ENCODE data around the gene LPAR1.
"Not testable (repeated sequence)": the region's sequence is repeated elsewhere in the genome, so short reads cannot be mapped to it uniquely, and the experiment has no call there.

Gene LPAR1

GRCh38 chr9:110876929-110877328, 161.3 kb downstream of the LPAR1 start:
- DNase-seq (ENCODE audit: low read depth, low spot score) = no peak

- no peak for DNase-seq (ENCODE audit: low read depth, low spot score)
Observed at GRCh38 chr9:110874963-110875674, 163.2 kb downstream of the LPAR1 start.

DNA sequence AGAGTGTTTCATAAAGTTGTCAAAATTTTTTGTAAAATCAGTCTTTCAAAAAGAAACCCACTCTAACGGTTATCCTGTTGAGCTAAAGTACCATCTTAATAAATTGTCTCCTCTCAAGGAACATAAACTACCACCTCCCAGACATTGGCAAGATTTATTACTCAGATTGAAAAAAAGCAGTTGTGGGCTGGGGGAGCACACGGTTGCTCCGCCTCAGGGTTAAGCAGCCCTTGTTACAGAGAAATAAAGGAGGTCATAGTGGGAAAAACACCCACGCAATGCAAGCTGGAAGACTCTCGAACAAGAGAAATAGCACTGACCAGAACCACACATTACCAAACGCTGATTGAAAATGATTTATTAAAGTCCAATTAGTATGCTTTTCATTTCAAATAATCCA, 165.3 kb downstream of the LPAR1 start:
- DNase-seq (ENCODE audit: low read depth, low spot score) = no peak

DNA sequence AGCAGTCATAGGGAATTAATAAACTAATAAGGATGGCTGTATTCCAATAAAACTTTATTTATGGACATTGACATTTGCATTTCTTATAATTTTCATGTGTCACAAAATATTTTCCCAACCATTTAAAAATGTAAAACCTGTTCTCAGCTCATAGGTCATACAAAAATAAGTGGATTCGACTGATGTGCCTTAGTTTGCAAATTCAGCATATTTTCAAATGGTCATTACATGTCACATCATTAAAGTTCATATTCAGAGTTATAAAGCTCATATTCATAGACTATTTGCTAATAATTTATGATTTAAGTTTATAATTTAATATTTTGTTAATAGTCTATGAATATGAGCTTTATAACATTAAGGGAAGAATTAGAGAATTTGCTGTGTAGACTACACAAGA, 166.5 kb downstream of the LPAR1 start:
- DNase-seq (ENCODE audit: low read depth, low spot score) = no peak

GRCh38 chr9:110869931-110870330, 168.3 kb downstream of the LPAR1 start:
- DNase-seq (ENCODE audit: low read depth, low spot score) = no peak

GRCh38 chr9:110864011-110864410, 174.3 kb downstream of the LPAR1 start:
- DNase-seq (ENCODE audit: low read depth, low spot score) = no peak

DNA sequence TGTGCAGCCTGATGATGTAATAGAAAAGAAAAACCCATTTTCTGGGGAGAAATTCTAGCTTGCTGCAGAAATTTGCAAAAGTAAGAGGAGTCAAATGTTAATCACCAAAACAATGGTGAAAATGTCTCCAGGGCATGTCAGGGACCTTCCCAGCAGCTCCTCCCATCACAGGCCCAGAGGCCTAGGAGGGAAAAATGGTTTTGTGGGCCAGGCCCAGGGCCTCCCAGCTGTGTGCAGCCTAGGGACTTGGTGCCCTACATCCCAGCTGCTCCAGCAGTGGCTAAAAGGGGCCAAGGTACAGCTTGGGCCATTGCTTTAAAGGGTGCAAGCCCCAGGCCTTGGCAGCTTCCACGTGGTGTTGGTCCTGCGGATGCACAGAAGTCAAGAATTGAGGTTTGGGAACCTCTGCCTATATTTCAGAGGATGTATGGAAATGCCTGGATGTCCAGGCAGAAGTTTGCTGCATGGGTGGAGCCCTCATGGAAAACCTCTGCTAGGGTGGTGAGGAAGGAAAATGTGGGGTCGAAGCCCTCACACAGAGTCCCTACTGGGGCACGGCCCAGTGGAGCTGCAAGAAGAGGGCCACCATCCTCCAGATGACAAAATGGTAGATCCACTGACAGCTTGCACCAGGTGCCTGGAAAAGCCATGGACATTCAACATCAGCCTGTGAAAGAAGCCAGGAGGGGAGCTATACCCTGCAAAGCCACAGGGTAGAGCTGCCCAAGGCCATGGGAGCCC, 176.7 kb downstream of the LPAR1 start:
- DNase-seq (ENCODE audit: low read depth, low spot score) = not testable (repeated sequence)

GRCh38 chr9:110856772-110857171, 181.5 kb downstream of the LPAR1 start:
- DNase-seq (ENCODE audit: low read depth, low spot score) = no peak

DNA sequence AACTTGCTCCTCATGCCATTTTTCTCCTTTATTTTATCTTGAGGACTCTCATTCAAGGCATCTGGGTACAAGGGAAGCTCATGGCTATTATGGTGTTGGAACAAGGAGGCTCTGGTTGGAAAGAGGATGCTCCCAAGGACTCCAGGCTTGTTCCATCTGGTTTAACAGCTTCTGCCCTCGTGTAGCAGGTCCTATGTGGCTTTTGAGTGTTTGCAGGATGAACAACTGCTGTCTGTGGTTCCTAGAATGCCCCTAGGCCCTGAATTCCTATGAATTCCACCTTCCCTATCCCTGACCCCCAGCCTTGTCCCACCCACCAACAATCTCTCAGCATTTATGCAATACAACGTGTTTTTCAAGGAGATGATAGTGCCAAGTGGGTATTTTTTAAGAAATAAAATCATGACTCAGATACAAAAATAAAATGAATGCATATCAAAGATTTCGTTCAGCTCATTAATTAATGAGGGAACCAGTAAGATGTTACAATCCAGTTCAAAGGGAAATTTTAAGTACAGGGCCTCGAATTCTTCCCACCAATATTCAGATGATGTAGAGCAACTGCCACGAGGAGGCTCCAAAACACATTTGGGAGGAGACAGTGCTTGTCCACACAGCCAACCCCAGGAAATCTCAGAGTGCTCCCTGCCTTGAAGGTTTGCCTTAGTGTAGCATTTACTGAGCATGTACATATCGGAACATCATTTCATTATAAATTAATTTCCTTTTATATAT, 187.7 kb downstream of the LPAR1 start:
- DNase-seq (ENCODE audit: low read depth, low spot score) = no peak

DNA sequence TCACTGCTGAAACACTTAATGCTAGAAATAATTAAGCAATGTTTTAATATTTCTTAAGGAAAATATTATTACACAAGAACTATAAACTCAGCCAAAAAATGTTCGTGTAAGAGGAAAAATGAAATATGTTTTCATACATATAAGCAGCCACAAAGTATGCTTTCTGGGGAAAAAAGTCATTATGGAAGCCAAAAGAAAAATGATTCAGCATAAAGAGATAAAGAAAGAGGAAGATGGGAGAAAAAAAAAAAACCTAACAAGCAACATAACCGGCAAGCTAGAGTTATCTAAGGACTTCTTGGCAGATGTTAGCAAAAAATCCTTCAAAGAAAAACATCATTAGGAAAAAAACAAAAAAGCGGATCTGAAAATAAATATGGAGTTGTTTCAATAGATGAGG, 190.6 kb downstream of the LPAR1 start:
- DNase-seq (ENCODE audit: low read depth, low spot score) = no peak

DNA sequence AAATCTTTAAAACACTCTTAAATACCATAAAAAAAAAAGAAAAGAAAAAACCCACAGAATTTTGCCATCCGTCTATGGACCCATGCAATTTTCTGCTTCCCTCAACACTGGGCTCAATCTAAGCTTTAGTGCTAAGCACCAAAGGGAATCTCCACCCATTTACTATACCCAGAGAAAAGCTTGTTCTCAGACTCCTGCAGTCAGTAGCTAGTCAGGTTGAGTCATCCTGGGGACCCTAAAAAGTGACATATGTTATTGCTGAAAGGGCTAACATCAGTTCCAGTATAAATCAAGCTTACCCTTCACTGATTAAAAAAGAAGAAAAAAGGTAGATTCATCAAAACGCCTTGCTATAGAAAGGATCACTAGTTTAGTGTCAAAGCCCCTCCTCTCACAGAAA, 192.1 kb downstream of the LPAR1 start:
- no peak for DNase-seq (ENCODE audit: low read depth, low spot score)

DNA sequence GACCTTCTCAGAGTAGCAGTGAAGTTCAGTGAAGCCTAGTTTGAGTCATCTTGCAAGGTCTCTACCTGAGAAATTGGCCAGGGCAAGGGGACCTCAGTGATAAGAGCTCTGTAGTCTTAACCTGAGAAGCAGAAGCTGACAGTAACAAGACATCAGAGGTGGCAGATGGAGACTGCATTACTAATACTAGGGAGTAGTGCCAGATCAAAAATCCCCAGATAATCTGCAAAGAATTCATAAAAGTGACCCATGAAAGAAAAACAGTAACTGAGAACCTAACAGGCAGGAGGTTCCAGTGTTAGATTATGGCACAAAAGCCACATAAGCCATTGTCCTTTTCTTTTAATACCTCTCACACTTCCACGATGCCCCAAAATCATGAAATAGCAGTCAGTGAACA, 194.1 kb downstream of the LPAR1 start:
- DNase-seq (ENCODE audit: low read depth, low spot score) = no peak

DNA sequence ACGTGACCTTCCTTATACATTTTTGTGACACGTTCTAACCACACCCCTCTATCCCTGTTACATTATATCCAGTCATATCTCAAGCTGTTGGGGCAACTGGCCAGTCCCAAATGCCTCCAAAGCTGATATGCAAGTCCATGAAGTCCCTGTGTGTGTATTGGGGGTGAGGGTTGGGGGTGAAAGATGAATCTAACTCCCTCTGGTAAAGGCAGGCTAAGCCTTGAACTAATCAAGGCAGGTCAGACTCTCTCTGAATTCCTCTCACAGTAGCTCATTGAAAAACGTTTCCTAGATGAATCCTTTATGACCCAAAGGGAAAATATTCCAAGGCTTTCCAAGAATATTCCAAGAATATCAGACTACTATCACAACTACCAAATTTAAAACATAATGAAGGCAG, 195.3 kb downstream of the LPAR1 start:
- DNase-seq (ENCODE audit: low read depth, low spot score) = no peak

GRCh38 chr9:110842169-110842568, 196.1 kb downstream of the LPAR1 start:
- DNase-seq (ENCODE audit: low read depth, low spot score) = no peak

- no peak for DNase-seq (ENCODE audit: low read depth, low spot score)
Observed at GRCh38 chr9:110837401-110838005, 200.8 kb downstream of the LPAR1 start.

GRCh38 chr9:110835859-110836271, 202.4 kb downstream of the LPAR1 start:
- DNase-seq (ENCODE audit: low read depth, low spot score) = no peak

DNA sequence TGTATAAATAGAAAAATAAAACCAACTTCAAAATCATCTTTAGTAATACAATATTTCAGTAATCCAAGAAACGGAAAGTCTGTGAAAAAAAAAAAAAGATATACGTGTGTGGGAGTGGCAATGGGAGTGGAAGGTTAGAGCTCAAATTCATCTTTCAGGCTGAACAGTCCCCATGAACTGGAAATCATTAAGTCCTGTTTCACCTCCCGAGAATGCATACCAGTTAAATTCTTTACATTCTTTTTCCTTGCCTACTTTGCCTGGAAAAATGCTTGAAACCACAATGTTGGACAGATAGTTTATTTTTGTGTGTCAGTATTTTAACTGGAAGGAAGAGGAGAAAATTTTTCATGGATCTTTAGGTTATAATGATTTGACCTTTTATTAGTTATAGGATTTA, 202.9 kb downstream of the LPAR1 start:
- DNase-seq (ENCODE audit: low read depth, low spot score) = no peak

DNA sequence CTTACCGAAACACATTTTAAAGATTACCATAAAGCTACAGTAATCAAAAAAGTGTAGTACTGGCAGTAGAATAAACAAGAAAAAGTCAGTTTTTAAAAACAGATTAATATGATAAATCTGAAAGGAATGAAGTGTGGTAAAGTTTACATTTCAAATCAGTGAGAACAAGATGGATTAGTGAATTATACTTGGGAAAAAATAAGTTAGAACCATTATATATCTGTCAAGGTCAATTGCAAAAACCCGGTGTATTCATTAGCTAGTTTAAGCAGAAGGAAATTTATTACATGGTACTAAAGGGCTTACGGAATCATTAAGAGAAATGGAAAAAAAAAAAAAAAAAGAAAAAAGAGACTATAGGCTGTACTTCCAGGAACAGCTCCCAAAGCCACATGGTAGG, 205.3 kb downstream of the LPAR1 start:
- DNase-seq (ENCODE audit: low read depth, low spot score) = no peak

DNA sequence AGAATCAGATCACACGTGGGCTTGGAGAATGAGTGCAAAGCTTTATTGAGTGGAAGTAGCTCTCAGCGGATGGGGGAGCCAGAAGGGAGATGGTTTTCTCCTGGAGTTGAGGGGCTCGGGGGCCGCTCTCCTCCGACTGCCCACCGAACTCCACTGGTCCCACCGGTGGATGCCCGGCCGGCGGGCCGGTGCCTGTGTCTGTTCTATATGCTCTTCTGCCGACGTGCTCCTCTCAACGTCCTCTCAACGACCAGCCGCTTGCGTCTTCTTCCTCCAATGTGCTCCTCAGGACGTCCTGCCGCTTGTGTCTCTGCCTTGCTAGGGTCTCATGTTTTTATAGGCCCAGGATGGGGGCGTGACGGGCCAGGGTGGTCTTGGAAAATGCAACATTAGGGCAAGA, 207.8 kb downstream of the LPAR1 start:
- DNase-seq (ENCODE audit: low read depth, low spot score) = no peak

DNA sequence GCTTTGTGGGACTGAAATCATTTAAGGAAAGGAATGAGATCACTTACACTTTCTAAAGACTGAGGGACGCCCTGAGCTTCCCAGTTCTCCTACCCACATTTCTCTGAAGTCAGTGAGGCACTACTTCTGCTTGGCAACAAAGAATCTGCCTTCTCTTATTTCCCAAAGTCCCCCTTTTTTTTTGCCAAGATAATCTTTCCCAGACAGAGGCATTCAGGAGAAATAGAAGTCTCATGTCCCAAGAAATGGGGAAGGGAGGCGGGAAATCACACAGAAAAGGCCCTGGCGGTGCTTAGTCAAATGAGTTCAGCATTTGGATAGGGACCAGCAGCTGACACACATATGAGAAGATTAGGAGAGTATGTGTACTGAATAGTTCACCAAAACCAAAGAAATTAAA, 210.0 kb downstream of the LPAR1 start:
- no peak for DNase-seq (ENCODE audit: low read depth, low spot score)

GRCh38 chr9:110826400-110826799, 211.9 kb downstream of the LPAR1 start:
- not testable (repeated sequence) for DNase-seq (ENCODE audit: low read depth, low spot score)

DNA sequence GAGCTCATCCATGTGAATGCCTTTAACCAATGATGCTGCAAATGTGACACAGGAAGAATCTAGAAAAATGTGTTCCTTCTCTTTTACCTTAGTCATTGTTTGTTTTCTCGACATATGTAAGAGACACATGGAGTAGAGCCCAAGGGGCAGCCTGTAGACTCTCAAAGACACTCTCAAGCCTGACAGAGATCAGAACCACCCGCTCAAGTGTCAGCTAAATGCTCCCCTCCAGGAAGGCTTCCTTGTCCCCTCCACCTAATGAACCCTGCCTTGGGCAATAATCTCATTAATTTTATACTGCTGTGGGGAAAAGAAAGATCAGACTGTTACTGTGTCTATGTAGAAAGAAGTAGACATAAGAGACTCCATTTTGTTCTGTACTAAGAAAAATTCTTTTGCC, 212.3 kb downstream of the LPAR1 start:
- no peak for DNase-seq (ENCODE audit: low read depth, low spot score)
